ENCODE data around the gene LRP3. TPM values are rescaled to one million over a fixed set of nuclear protein-coding genes. Genes with fewer than 3 reads are reported as not detected.

LRP3 gene
- total and polyA plus RNA-seq, 2 of the 13 experiments (the other 11 are each of a cell fraction or from before 2014, with no cell fraction given), result 17.6 to 51.6 TPM

- TF ChIP-seq ZNF891 (CRISPR knock-in tag; IDR thresholded peaks at IDR 0.05), result no peak
- TF ChIP-seq RXRB (CRISPR knock-in tag; IDR thresholded peaks at IDR 0.05; ENCODE audit: borderline replicate concordance), result no peak
- TF ChIP-seq, protein P1, sequence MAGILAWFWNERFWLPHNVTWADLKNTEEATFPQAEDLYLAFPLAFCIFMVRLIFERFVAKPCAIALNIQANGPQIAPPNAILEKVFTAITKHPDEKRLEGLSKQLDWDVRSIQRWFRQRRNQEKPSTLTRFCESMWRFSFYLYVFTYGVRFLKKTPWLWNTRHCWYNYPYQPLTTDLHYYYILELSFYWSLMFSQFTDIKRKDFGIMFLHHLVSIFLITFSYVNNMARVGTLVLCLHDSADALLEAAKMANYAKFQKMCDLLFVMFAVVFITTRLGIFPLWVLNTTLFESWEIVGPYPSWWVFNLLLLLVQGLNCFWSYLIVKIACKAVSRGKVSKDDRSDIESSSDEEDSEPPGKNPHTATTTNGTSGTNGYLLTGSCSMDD (CRISPR knock-in tag; IDR thresholded peaks at IDR 0.05), result no peak
- no peak for TF ChIP-seq SMC3 (IDR thresholded peaks at IDR 0.05; ENCODE audit: low read length)
- TF ChIP-seq HNRNPH1 (optimal IDR thresholded peaks at IDR 0.05; ENCODE audit: low read depth, low read length), result no peak
- no peak for TF ChIP-seq AHR (CRISPR knock-in tag; IDR thresholded peaks at IDR 0.05)
- TF ChIP-seq SP2 (CRISPR knock-in tag; IDR thresholded peaks at IDR 0.05), result no peak
- no peak for TF ChIP-seq RFX5 (IDR thresholded peaks at IDR 0.05; ENCODE audit: low read depth, low read length)
- TF ChIP-seq ZNF34 (CRISPR knock-in tag; IDR thresholded peaks at IDR 0.05; ENCODE audit: borderline replicate concordance), result no peak
- TF ChIP-seq YEATS4 (CRISPR knock-in tag; IDR thresholded peaks at IDR 0.05; ENCODE audit: borderline replicate concordance), result peak; percentile 55; the same call in 1 of the 2 replicates
- no peak for TF ChIP-seq ARID3A (IDR thresholded peaks at IDR 0.05; ENCODE audit: low read depth, low read length)
- TF ChIP-seq NR2C2 (CRISPR knock-in tag; IDR thresholded peaks at IDR 0.05; ENCODE audit: borderline replicate concordance), result no peak
- TF ChIP-seq MIER2 (CRISPR knock-in tag; IDR thresholded peaks at IDR 0.05), result no peak
- no peak for TF ChIP-seq SMAD3 (CRISPR knock-in tag; IDR thresholded peaks at IDR 0.05)
- no peak for TF ChIP-seq XRCC5 (optimal IDR thresholded peaks at IDR 0.05; ENCODE audit: low read length)
- no peak for TF ChIP-seq NCOR1 (IDR thresholded peaks at IDR 0.05; ENCODE audit: borderline replicate concordance, low read length)
- TF ChIP-seq, protein P2, sequence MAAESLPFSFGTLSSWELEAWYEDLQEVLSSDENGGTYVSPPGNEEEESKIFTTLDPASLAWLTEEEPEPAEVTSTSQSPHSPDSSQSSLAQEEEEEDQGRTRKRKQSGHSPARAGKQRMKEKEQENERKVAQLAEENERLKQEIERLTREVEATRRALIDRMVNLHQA (CRISPR knock-in tag; IDR thresholded peaks at IDR 0.05), result no peak
- TF ChIP-seq MTA3 (CRISPR knock-in tag; IDR thresholded peaks at IDR 0.05), result no peak
- peak; percentile 34; the same call in 1 of the 2 replicates for TF ChIP-seq HES4 (CRISPR knock-in tag; IDR thresholded peaks at IDR 0.05; ENCODE audit: borderline replicate concordance)
- no peak for TF ChIP-seq ZBTB38 (CRISPR knock-in tag; IDR thresholded peaks at IDR 0.05)
- TF ChIP-seq SYNCRIP (IDR thresholded peaks at IDR 0.05; ENCODE audit: insufficient read depth, low read depth, low read length), result no peak
- TF ChIP-seq, protein P3, sequence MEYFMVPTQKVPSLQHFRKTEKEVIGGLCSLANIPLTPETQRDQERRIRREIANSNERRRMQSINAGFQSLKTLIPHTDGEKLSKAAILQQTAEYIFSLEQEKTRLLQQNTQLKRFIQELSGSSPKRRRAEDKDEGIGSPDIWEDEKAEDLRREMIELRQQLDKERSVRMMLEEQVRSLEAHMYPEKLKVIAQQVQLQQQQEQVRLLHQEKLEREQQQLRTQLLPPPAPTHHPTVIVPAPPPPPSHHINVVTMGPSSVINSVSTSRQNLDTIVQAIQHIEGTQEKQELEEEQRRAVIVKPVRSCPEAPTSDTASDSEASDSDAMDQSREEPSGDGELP (IDR thresholded peaks at IDR 0.05; ENCODE audit: borderline replicate concordance, low read depth), result peak; percentile 46; the same call in 1 of the 2 replicates
- no peak for TF ChIP-seq ZNF484 (CRISPR knock-in tag; IDR thresholded peaks at IDR 0.05; ENCODE audit: borderline replicate concordance, low read depth)
- TF ChIP-seq ZNF687 (CRISPR knock-in tag; IDR thresholded peaks at IDR 0.05), result peak; percentile 97
- TF ChIP-seq RORA (CRISPR knock-in tag; IDR thresholded peaks at IDR 0.05), result no peak
Observed at GRCh38 chr19:33241091-33241529, 47.0 kb downstream of the LRP3 start (continued).
